AG04449 (cell line): ENCODE results near the gene BCAM.

Source experiments
- CTCF ChIA-PET: fragments of 350-600 bp; formaldehyde crosslinking; extraction: SDS; loops from one replicate; lab custom pipeline; 2021; ENCODE audit warnings: antibody characterized with exemption; lab: Yijun Ruan, JAX
- POLR2A ChIA-PET: fragments of 400-600, 350-600 bp; formaldehyde crosslinking; extraction: SDS; loops from one replicate; lab custom pipeline; 2020; ENCODE audit warnings: antibody characterized with exemption, inconsistent platforms; lab: Yijun Ruan, JAX
- DNase-seq: peaks from one replicate; pipeline ENCODE4 v3.0.0-alpha.2; 2010; ENCODE audit warnings: low read depth, low spot score
- H3K4me3 ChIP-seq: 2 replicates; pipeline ENCODE4 v1.5.1; 2011; ENCODE audit warnings: low read depth, mild to moderate bottlenecking, control low read depth, low read length
- CTCF ChIP-seq: IDR thresholded peaks from one replicate; pipeline ENCODE4 v1.5.1; 2011; ENCODE audit warnings: mild to moderate bottlenecking, moderate library complexity, low read length, control low read depth, inconsistent platforms; ENCODE audit not compliant: insufficient read depth; ENCODE audit errors: missing control alignments

The BCAM gene

GRCh38 chr19:44848812-44849447 lies 40.0 kb downstream of the BCAM start:
- peak overlapping the region; percentile 89 for H3K4me3 ChIP-seq

GRCh38 chr19:44850641-44851109 lies 41.8 kb downstream of the BCAM start:
- ChIA-PET CTCF (interaction anchor here (0.6 to 6.7 kb wide), 5 partner anchors 39 to 279 kb away, joined by 3 to 50 read pairs (median 4); no protein-coding TSS in a partner anchor), POLR2A (interaction anchor here (0.6 kb wide), 1 partner anchor 65 kb away, joined by 4 read pairs; no protein-coding TSS in a partner anchor)
- TF ChIP-seq CTCF = no peak
- no peak for DNase-seq
- no peak overlapping the region for H3K4me3 ChIP-seq

More at GRCh38 chr19:44848812-44849447, 40.0 kb downstream of the BCAM start:
- no peak for TF ChIP-seq CTCF
- ChIA-PET POLR2A (interaction anchor here (0.6 kb wide), 2 partner anchors 8 to 35 kb away, joined by 3 to 4 read pairs; no protein-coding TSS in a partner anchor), CTCF (interaction anchor here (0.7 to 6.7 kb wide), 6 partner anchors 22 to 125 kb away, joined by 3 to 50 read pairs (median 6); partner anchors contain the start of gene BCAM)
- DNase-seq = no peak

GRCh38 chr19:44851427-44851826 lies 42.5 kb downstream of the BCAM start:
- DNase-seq = no peak
- no peak overlapping the region for H3K4me3 ChIP-seq
- POLR2A ChIA-PET = interaction anchor here (0.6 kb wide), 1 partner anchor 64 kb away, joined by 4 read pairs; no protein-coding TSS in a partner anchor
- no peak for TF ChIP-seq CTCF
- CTCF ChIA-PET = interaction anchor here (1.2 to 6.7 kb wide), 3 partner anchors 39 to 80 kb away, joined by 3 to 50 read pairs (median 5); no protein-coding TSS in a partner anchor

- H3K4me3 ChIP-seq = no peak overlapping the region
- POLR2A ChIA-PET = no interaction called here
- no peak for TF ChIP-seq CTCF
- CTCF ChIA-PET = no interaction called here
- DNase-seq = no peak
These were observed 46.7 kb downstream of the BCAM start for GRCh38 chr19:44855606-44856005.

- ChIA-PET CTCF (interaction anchor here (1.2 to 2.5 kb wide), 3 partner anchors 11 to 72 kb away, joined by 3 to 7 read pairs (median 3); partner anchors contain the start of genes APOE and NECTIN2), POLR2A (interaction anchor here (0.6 kb wide), 1 partner anchor 7 kb away, joined by 4 read pairs; no protein-coding TSS in a partner anchor)
- no peak for TF ChIP-seq CTCF
- no peak for DNase-seq
- no peak overlapping the region for H3K4me3 ChIP-seq
These were observed 47.6 kb downstream of the BCAM start for GRCh38 chr19:44856421-44857083.
